Measurements from ENCODE around the gene SLC12A4. TPM values are rescaled to one million over a fixed set of nuclear protein-coding genes. Genes with fewer than 3 reads are reported as not detected.

The SLC12A4 gene
- total and polyA plus RNA-seq, 2 of the 13 experiments (the other 11 are each of a cell fraction or from before 2014, with no cell fraction given), result 65.1 to 84.3 TPM

- TF ChIP-seq ZBTB49 (CRISPR knock-in tag; IDR thresholded peaks at IDR 0.05; ENCODE audit: borderline replicate concordance) (no peak), JDP2 (CRISPR knock-in tag; IDR thresholded peaks at IDR 0.05; ENCODE audit: borderline replicate concordance) (no peak; the same call in 1 of the 2 replicates), HOXA5 (CRISPR knock-in tag; IDR thresholded peaks at IDR 0.05) (no peak), PAXIP1 (CRISPR knock-in tag; conservative IDR thresholded peaks at IDR 0.05) (no peak), ZNF619 (CRISPR knock-in tag; IDR thresholded peaks at IDR 0.05) (no peak; the same call in 1 of the 2 replicates), ZUFSP (CRISPR knock-in tag; IDR thresholded peaks at IDR 0.05; ENCODE audit: borderline replicate concordance) (no peak), SIX4 (CRISPR knock-in tag; IDR thresholded peaks at IDR 0.05) (no peak; the same call in 1 of the 2 replicates), RAD21 (CRISPR knock-in tag; IDR thresholded peaks at IDR 0.05) (no peak), ZFYVE20 (CRISPR knock-in tag; IDR thresholded peaks at IDR 0.05; ENCODE audit: borderline replicate concordance, low read depth) (no peak), MBD4 (IDR thresholded peaks at IDR 0.05; ENCODE audit: borderline replicate concordance, low read length) (no peak), RXRB (CRISPR knock-in tag; IDR thresholded peaks at IDR 0.05; ENCODE audit: borderline replicate concordance) (no peak), SAP130 (CRISPR knock-in tag; IDR thresholded peaks at IDR 0.05; ENCODE audit: low read depth) (no peak), RCOR2 (CRISPR knock-in tag; IDR thresholded peaks at IDR 0.05) (no peak), SP2 (CRISPR knock-in tag; IDR thresholded peaks at IDR 0.05) (no peak), PCBP2 (optimal IDR thresholded peaks at IDR 0.05; ENCODE audit: low read depth, low read length, poor library complexity, severe bottlenecking) (peak; percentile 7), YY1 (IDR thresholded peaks at IDR 0.05; ENCODE audit: insufficient read depth, insufficient replicate concordance, low read depth, low read length) (no peak), THAP11 (CRISPR knock-in tag; IDR thresholded peaks at IDR 0.05) (no peak), ZNF746 (CRISPR knock-in tag; IDR thresholded peaks at IDR 0.05) (no peak), EHMT2 (IDR thresholded peaks at IDR 0.05; ENCODE audit: borderline replicate concordance, low read depth, low read length) (no peak), NCOA2 (CRISPR knock-in tag; IDR thresholded peaks at IDR 0.05) (no peak), ZNF501 (CRISPR knock-in tag; IDR thresholded peaks at IDR 0.05) (no peak; the same call in 1 of the 2 replicates)
- TF ChIP-seq, protein P1, sequence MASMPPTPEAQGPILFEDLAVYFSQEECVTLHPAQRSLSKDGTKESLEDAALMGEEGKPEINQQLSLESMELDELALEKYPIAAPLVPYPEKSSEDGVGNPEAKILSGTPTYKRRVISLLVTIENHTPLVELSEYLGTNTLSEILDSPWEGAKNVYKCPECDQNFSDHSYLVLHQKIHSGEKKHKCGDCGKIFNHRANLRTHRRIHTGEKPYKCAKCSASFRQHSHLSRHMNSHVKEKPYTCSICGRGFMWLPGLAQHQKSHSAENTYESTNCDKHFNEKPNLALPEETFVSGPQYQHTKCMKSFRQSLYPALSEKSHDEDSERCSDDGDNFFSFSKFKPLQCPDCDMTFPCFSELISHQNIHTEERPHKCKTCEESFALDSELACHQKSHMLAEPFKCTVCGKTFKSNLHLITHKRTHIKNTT (CRISPR knock-in tag; IDR thresholded peaks at IDR 0.05), result no peak
These were observed 32.1 kb downstream of the SLC12A4 start, which contains the start of gene PSMB10 (continued) for GRCh38 chr16:67936124-67936879.
